ENCODE measurements around the gene MACROD2. TPM values are rescaled to one million over a fixed set of nuclear protein-coding genes. Genes with fewer than 3 reads are reported as not detected.
"Not testable (repeated sequence)": the region's sequence is repeated elsewhere in the genome, so short reads cannot be mapped to it uniquely, and the experiment has no call there.

Gene MACROD2
- total RNA-seq, 1 donor from 2014 or later: 2.4 TPM

DNA sequence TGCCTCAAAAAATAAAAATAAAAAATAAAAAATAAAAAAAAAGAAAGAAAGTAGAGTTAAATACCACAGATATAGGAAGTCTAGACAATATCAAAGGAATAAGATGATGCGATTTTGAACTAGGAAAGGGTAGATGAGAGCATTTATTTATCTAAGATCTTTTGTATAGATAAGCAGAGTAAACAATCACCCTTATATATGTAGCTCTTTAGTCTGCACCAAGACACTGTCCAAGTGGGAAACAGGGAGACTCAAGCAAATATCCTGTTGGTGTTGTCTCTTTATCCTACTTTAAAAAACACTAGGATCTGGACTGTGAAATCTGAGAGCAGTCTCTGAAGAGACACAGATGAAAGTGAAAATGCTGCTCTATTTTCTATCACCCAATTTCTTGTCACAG is 929.1 kb downstream of the MACROD2 start:
- TF ChIP-seq EZH2 (IDR thresholded peaks at IDR 0.05; ENCODE audit: insufficient read depth, low read length): no peak
- TF ChIP-seq, protein P1, sequence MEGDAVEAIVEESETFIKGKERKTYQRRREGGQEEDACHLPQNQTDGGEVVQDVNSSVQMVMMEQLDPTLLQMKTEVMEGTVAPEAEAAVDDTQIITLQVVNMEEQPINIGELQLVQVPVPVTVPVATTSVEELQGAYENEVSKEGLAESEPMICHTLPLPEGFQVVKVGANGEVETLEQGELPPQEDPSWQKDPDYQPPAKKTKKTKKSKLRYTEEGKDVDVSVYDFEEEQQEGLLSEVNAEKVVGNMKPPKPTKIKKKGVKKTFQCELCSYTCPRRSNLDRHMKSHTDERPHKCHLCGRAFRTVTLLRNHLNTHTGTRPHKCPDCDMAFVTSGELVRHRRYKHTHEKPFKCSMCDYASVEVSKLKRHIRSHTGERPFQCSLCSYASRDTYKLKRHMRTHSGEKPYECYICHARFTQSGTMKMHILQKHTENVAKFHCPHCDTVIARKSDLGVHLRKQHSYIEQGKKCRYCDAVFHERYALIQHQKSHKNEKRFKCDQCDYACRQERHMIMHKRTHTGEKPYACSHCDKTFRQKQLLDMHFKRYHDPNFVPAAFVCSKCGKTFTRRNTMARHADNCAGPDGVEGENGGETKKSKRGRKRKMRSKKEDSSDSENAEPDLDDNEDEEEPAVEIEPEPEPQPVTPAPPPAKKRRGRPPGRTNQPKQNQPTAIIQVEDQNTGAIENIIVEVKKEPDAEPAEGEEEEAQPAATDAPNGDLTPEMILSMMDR (IDR thresholded peaks at IDR 0.05; ENCODE audit: insufficient read depth, low read depth, low read length): no peak
- no peaks in the 10 kb centered on the region for H3K27me3 Mint-ChIP-seq (ENCODE audit: low read depth, unreplicated experiment)
- Histone ChIP-seq H3K9me3 (ENCODE audit: insufficient read depth, low read depth, low read length) (no peaks in the 10 kb centered on the region), H4K20me1 (ENCODE audit: insufficient read depth, low read length) (no peaks in the 10 kb centered on the region), H3K36me3 (ENCODE audit: insufficient read depth, low read length) (no peaks in the 10 kb centered on the region), H3K9ac (ENCODE audit: low read length) (no peak overlapping the region), H3K4me2 (ENCODE audit: low read length) (no peak overlapping the region), H3K4me1 (ENCODE audit: insufficient read depth, low read length) (no peaks in the 10 kb centered on the region), H3K79me2 (ENCODE audit: insufficient read depth, low read length) (no peaks in the 10 kb centered on the region), H3K4me3 (ENCODE audit: insufficient read depth, low read depth, low read length) (no peak overlapping the region), H3K27me3 (ENCODE audit: insufficient read depth, low read length) (no peaks in the 10 kb centered on the region), H3K27ac (ENCODE audit: low read depth, low read length) (no peak overlapping the region), H2AFZ (ENCODE audit: low read depth, low read length) (no peak overlapping the region)
- H3K4me1 Mint-ChIP-seq (ENCODE audit: low read depth, unreplicated experiment): peaks cover 44% of the 10 kb centered on the region
- no peak overlapping the region for H3K4me3 Mint-ChIP-seq (ENCODE audit: unreplicated experiment)
- H3K36me3 Mint-ChIP-seq (ENCODE audit: low read depth, unreplicated experiment): no peaks in the 10 kb centered on the region
- H3K9me3 Mint-ChIP-seq (ENCODE audit: unreplicated experiment): peaks cover 3% of the 10 kb centered on the region
- FAIRE-seq (no peak), DNase-seq (ENCODE audit: low read depth) (no peak)
- no peak overlapping the region for H3K27ac Mint-ChIP-seq (ENCODE audit: unreplicated experiment)

DNA sequence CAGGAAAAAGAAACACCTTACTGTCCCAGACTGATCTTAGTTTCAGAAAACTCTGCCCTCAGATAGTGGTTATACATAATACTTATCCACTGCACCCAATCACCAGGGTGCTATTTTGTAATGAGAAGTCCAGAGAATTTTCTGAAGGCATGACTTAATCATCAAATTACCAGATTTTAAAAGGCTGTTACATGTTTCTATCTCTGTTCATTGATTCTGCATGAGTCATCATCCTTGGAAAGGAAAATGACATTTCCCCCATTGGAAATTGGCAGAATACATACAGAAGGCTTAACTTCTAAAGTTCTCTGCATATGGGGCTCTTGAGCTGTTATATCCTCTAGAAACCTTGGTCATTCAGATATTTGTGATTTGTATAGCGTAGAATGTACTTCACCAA is 930.0 kb downstream of the MACROD2 start:
- no peak for TF ChIP-seq EZH2 (IDR thresholded peaks at IDR 0.05; ENCODE audit: insufficient read depth, low read length)
- TF ChIP-seq, protein P1 (IDR thresholded peaks at IDR 0.05; ENCODE audit: insufficient read depth, low read depth, low read length): no peak
- no peaks in the 10 kb centered on the region for H3K9me3 ChIP-seq (ENCODE audit: insufficient read depth, low read depth, low read length)
- Mint-ChIP-seq H3K4me3 (ENCODE audit: unreplicated experiment) (no peak overlapping the region), H3K27ac (ENCODE audit: unreplicated experiment) (peak overlapping the region; percentile 5), H3K4me1 (ENCODE audit: low read depth, unreplicated experiment) (peaks cover 38% of the 10 kb centered on the region), H3K9me3 (ENCODE audit: unreplicated experiment) (peaks cover 3% of the 10 kb centered on the region), H3K36me3 (ENCODE audit: low read depth, unreplicated experiment) (no peaks in the 10 kb centered on the region), H3K27me3 (ENCODE audit: low read depth, unreplicated experiment) (no peaks in the 10 kb centered on the region)
- no peak overlapping the region for H3K4me3 ChIP-seq (ENCODE audit: insufficient read depth, low read depth, low read length)
- no peak overlapping the region for H3K9ac ChIP-seq (ENCODE audit: low read length)
- no peak for FAIRE-seq
- no peaks in the 10 kb centered on the region for H3K4me1 ChIP-seq (ENCODE audit: insufficient read depth, low read length)
- no peak overlapping the region for H3K27ac ChIP-seq (ENCODE audit: low read depth, low read length)
- no peak overlapping the region for H3K4me2 ChIP-seq (ENCODE audit: low read length)
- H4K20me1 ChIP-seq (ENCODE audit: insufficient read depth, low read length): no peaks in the 10 kb centered on the region
- DNase-seq (ENCODE audit: low read depth): peak; percentile 5
- no peaks in the 10 kb centered on the region for H3K79me2 ChIP-seq (ENCODE audit: insufficient read depth, low read length)
- no peak overlapping the region for H2AFZ ChIP-seq (ENCODE audit: low read depth, low read length)
- no peaks in the 10 kb centered on the region for H3K36me3 ChIP-seq (ENCODE audit: insufficient read depth, low read length)
- H3K27me3 ChIP-seq (ENCODE audit: insufficient read depth, low read length): no peaks in the 10 kb centered on the region

DNA sequence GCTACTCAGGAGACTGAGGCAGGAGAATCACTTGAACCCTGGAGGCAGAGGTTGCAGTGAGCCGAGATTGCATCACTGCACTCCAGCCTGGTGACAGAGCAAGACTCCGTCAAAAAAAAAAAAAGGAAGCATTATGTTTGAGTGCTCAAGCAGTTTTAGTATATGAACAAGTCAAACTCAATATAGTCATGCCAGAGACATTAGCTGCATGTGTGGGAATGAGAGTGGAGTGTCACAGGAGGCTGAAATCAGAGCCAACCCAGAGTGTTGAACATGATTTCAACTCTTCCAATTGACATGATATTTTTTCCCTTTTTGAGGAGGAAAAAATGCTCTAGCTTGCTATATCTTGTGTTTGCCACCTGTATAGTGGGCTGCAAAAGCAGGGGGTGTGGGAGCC is 931.1 kb downstream of the MACROD2 start:
- H3K27ac ChIP-seq (ENCODE audit: low read depth, low read length); H3K9me3 Mint-ChIP-seq (ENCODE audit: unreplicated experiment); H3K36me3 ChIP-seq (ENCODE audit: insufficient read depth, low read length); H3K4me3 ChIP-seq (ENCODE audit: insufficient read depth, low read depth, low read length); H3K27me3 Mint-ChIP-seq (ENCODE audit: low read depth, unreplicated experiment); FAIRE-seq; H3K79me2 ChIP-seq (ENCODE audit: insufficient read depth, low read length); H3K9ac ChIP-seq (ENCODE audit: low read length); H3K27me3 ChIP-seq (ENCODE audit: insufficient read depth, low read length); H4K20me1 ChIP-seq (ENCODE audit: insufficient read depth, low read length); H3K27ac Mint-ChIP-seq (ENCODE audit: unreplicated experiment); H3K9me3 ChIP-seq (ENCODE audit: insufficient read depth, low read depth, low read length); H3K4me2 ChIP-seq (ENCODE audit: low read length); H3K4me1 ChIP-seq (ENCODE audit: insufficient read depth, low read length); H3K4me3 Mint-ChIP-seq (ENCODE audit: unreplicated experiment); H2AFZ ChIP-seq (ENCODE audit: low read depth, low read length); H3K36me3 Mint-ChIP-seq (ENCODE audit: low read depth, unreplicated experiment); DNase-seq (ENCODE audit: low read depth): not testable (repeated sequence)
- peaks cover 33% of the 10 kb centered on the region for H3K4me1 Mint-ChIP-seq (ENCODE audit: low read depth, unreplicated experiment)
